ENCODE data around the gene CDK5. TPM values are rescaled to one million over a fixed set of nuclear protein-coding genes. Genes with fewer than 3 reads are reported as not detected.

CDK5 gene
- total and polyA plus RNA-seq, 2 of the 13 experiments (the other 11 are each of a cell fraction or from before 2014, with no cell fraction given), result 16.4 to 21.3 TPM

DNA sequence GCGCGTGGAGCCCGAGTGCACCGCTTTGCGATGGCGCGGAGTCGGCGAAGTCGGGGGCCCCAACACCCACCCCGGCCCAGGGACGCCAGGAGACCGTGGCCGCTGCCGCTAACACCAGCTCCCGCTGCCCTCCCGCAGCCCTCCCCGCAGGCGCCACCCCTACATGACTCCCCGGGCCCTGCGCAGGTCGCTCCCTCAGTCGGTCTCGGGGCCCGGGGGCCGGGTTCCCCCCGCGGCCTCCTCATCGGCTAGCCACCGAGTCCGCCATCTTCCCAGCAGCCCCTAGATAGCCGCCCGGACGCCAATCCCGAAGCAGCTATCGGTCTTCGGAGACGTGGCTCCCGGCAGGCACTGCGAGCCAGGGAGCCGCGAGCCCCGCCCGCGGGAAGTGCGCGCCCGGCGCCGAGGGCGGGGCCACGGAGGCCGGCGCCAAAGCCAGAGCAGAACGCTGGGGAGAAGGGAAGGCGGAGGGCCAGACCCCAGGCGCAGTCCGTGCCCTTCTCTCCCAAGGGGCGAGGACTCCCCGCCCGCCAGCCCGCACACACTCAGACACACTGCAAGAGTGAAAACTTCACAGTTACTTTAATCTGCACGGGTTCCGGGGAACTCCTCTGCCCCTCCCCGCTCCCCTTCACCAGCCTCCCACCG lies 22.9 kb upstream of the CDK5 start, which contains the start of gene FASTK (continued):
- TF ChIP-seq, protein P1, sequence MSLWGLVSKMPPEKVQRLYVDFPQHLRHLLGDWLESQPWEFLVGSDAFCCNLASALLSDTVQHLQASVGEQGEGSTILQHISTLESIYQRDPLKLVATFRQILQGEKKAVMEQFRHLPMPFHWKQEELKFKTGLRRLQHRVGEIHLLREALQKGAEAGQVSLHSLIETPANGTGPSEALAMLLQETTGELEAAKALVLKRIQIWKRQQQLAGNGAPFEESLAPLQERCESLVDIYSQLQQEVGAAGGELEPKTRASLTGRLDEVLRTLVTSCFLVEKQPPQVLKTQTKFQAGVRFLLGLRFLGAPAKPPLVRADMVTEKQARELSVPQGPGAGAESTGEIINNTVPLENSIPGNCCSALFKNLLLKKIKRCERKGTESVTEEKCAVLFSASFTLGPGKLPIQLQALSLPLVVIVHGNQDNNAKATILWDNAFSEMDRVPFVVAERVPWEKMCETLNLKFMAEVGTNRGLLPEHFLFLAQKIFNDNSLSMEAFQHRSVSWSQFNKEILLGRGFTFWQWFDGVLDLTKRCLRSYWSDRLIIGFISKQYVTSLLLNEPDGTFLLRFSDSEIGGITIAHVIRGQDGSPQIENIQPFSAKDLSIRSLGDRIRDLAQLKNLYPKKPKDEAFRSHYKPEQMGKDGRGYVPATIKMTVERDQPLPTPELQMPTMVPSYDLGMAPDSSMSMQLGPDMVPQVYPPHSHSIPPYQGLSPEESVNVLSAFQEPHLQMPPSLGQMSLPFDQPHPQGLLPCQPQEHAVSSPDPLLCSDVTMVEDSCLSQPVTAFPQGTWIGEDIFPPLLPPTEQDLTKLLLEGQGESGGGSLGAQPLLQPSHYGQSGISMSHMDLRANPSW (CRISPR knock-in tag; IDR thresholded peaks at IDR 0.05; ENCODE audit: borderline replicate concordance), result no peak; the same call in 1 of the 2 replicates
- TF ChIP-seq NAIF1 (CRISPR knock-in tag; IDR thresholded peaks at IDR 0.05; ENCODE audit: borderline replicate concordance) (no peak), THYN1 (CRISPR knock-in tag; IDR thresholded peaks at IDR 0.05; ENCODE audit: borderline replicate concordance, low read depth) (no peak), PCBP1 (IDR thresholded peaks at IDR 0.05; ENCODE audit: borderline replicate concordance, low read depth, low read length) (no peak), ATRX (CRISPR knock-in tag; IDR thresholded peaks at IDR 0.05; ENCODE audit: borderline replicate concordance) (no peak), IRF2 (CRISPR knock-in tag; IDR thresholded peaks at IDR 0.05) (peak; percentile 66), ZFP36L1 (CRISPR knock-in tag; IDR thresholded peaks at IDR 0.05) (no peak), ZNF747 (CRISPR knock-in tag; IDR thresholded peaks at IDR 0.05; ENCODE audit: borderline replicate concordance) (0 out of 2 replicates have a peak, but pooled peaks have one; percentile 22), IKZF4 (CRISPR knock-in tag; IDR thresholded peaks at IDR 0.05; ENCODE audit: borderline replicate concordance, low read depth, not compliant biosample characterization) (no peak), NRL (CRISPR knock-in tag; IDR thresholded peaks at IDR 0.05; ENCODE audit: borderline replicate concordance) (no peak), IKZF1 (IDR thresholded peaks at IDR 0.05) (no peak), FOXO1 (CRISPR knock-in tag; IDR thresholded peaks at IDR 0.05) (no peak), ZSCAN25 (CRISPR knock-in tag; IDR thresholded peaks at IDR 0.05) (peak; percentile 74), TOE1 (CRISPR knock-in tag; IDR thresholded peaks at IDR 0.05) (0 out of 2 replicates have a peak, but pooled peaks have one; percentile 34), ZNF773 (CRISPR knock-in tag; IDR thresholded peaks at IDR 0.05; ENCODE audit: borderline replicate concordance) (0 out of 2 replicates have a peak, but pooled peaks have one; percentile 13), FOXA3 (CRISPR knock-in tag; IDR thresholded peaks at IDR 0.05) (peak; percentile 31; the same call in 1 of the 2 replicates), FOXP1 (IDR thresholded peaks at IDR 0.05) (no peak), FOXP1 (CRISPR knock-in tag; IDR thresholded peaks at IDR 0.05) (no peak), AKAP8 (CRISPR knock-in tag; IDR thresholded peaks at IDR 0.05) (peak; percentile 76), REL (CRISPR knock-in tag; conservative IDR thresholded peaks at IDR 0.05) (no peak; the same call in 1 of the 2 replicates), RFXAP (CRISPR knock-in tag; IDR thresholded peaks at IDR 0.05; ENCODE audit: borderline replicate concordance) (peak; percentile 52; the same call in 1 of the 2 replicates), RORA (CRISPR knock-in tag; IDR thresholded peaks at IDR 0.05) (no peak), FOXM1 (CRISPR knock-in tag; IDR thresholded peaks at IDR 0.05) (no peak), ZNF335 (CRISPR knock-in tag; IDR thresholded peaks at IDR 0.05) (no peak)
- TF ChIP-seq, protein P2, sequence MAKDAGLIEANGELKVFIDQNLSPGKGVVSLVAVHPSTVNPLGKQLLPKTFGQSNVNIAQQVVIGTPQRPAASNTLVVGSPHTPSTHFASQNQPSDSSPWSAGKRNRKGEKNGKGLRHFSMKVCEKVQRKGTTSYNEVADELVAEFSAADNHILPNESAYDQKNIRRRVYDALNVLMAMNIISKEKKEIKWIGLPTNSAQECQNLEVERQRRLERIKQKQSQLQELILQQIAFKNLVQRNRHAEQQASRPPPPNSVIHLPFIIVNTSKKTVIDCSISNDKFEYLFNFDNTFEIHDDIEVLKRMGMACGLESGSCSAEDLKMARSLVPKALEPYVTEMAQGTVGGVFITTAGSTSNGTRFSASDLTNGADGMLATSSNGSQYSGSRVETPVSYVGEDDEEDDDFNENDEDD (CRISPR knock-in tag; IDR thresholded peaks at IDR 0.05; ENCODE audit: borderline replicate concordance), result peak; percentile 80; the same call in 1 of the 2 replicates
- TF ChIP-seq, protein P3, sequence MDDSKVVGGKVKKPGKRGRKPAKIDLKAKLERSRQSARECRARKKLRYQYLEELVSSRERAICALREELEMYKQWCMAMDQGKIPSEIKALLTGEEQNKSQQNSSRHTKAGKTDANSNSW (CRISPR knock-in tag; IDR thresholded peaks at IDR 0.05; ENCODE audit: borderline replicate concordance), result no peak
- TF ChIP-seq, protein P4, sequence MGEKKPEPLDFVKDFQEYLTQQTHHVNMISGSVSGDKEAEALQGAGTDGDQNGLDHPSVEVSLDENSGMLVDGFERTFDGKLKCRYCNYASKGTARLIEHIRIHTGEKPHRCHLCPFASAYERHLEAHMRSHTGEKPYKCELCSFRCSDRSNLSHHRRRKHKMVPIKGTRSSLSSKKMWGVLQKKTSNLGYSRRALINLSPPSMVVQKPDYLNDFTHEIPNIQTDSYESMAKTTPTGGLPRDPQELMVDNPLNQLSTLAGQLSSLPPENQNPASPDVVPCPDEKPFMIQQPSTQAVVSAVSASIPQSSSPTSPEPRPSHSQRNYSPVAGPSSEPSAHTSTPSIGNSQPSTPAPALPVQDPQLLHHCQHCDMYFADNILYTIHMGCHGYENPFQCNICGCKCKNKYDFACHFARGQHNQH (CRISPR knock-in tag; IDR thresholded peaks at IDR 0.05), result peak; percentile 82; the same call in 1 of the 2 replicates

Data from HepG2 (cell line).